Pericardium fibroblast (primary cell): Measurements from ENCODE around the gene ADPRM. TPM values are rescaled to one million over a fixed set of nuclear protein-coding genes. Genes with fewer than 3 reads are reported as not detected.

ENCODE experiments used
- total RNA-seq: library from RNA; depleted of rRNA; stranded (reverse); fragments of >200 nt; gene quantifications from 2 replicates; pipeline ENCODE4 v1.2.3, GENCODE V29; 2015

The ADPRM gene, protein sequence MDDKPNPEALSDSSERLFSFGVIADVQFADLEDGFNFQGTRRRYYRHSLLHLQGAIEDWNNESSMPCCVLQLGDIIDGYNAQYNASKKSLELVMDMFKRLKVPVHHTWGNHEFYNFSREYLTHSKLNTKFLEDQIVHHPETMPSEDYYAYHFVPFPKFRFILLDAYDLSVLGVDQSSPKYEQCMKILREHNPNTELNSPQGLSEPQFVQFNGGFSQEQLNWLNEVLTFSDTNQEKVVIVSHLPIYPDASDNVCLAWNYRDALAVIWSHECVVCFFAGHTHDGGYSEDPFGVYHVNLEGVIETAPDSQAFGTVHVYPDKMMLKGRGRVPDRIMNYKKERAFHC
- 6.9 and 18.3 TPM in 2 replicates for total RNA-seq

DNA sequence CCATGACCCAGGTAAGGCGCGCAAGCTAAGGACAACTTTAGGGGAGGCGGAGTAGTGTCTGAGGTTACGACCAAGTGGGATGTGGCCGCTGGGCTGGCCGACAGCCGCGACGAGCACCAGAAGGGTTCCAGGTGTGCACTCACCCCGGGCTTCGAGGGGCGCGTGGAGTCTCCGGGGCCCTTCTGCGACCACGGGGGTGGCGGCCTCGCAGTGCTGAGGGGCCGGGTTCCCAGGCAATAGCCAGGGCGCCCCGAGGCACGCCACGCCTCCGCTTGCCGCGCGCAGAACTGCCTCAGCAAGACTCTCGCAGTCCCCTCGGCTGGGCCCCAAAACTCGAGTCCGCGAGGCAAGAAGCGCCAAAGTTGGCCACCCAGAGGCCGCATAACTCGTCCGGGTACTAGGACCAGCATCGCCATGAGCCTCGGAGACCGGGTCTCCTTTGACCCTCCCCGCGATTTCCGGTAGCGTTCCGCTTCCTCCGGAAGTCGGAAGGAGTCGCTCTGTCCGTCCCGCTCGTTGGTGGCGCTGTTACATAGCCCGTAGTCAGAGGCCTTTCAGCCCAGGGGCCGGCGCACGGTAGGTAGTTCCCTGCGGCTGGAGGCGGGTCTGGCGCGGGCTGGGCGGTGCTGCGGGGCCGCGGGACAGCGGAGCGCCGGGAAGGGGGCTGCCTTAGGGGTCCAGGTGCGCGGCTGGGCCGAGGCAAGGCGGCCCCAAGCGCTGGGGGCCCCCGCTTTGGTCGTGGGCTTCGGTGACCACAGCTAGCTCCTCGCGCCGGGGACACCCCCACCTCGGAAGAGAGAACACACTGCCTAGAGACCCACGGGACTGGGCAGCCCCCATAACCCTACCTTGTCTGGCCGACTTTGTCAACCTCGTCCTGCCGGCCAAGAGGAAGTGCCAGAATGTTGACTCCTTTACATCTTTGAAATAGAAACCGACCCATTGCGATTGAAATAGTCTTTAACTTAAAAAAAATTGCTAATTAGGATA lies at the start of gene ADPRM, which contains the start of gene SCO1:
Gene ADPRM (plus strand): TSS at position 503 of the 990 bp plus-strand sequence. CDS start 7,333 bp downstream, outside the sequence.
Gene SCO1 (minus strand): TSS at position 442 of the 990 bp plus-strand sequence. CDS start 26 bp downstream, at position 416.

DNA sequence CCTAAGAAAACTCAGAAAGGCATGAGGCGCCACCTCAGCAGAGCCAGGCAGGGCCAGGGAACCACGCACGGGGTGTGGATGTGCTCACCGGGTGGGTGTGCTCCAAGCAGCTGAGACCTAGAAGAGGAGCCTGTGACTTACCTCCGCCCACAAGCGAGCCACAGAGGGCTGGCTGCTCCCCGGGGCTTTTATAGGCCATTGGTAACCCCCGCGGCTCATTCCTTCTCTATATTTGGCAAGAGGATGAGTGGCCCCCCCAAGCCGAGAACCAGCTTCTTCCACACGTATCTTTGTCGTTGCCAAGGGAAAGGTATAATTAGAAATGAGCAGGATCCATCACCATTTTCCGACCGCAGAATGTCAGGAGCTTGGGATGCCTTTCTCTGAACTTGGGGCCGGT lies 40.2 kb upstream of the ADPRM start, which contains the start of gene MYH3:
Gene MYH3 (minus strand): TSS at position 162 of the 400 bp plus-strand sequence. CDS start 2,245 bp downstream, outside the sequence.

DNA sequence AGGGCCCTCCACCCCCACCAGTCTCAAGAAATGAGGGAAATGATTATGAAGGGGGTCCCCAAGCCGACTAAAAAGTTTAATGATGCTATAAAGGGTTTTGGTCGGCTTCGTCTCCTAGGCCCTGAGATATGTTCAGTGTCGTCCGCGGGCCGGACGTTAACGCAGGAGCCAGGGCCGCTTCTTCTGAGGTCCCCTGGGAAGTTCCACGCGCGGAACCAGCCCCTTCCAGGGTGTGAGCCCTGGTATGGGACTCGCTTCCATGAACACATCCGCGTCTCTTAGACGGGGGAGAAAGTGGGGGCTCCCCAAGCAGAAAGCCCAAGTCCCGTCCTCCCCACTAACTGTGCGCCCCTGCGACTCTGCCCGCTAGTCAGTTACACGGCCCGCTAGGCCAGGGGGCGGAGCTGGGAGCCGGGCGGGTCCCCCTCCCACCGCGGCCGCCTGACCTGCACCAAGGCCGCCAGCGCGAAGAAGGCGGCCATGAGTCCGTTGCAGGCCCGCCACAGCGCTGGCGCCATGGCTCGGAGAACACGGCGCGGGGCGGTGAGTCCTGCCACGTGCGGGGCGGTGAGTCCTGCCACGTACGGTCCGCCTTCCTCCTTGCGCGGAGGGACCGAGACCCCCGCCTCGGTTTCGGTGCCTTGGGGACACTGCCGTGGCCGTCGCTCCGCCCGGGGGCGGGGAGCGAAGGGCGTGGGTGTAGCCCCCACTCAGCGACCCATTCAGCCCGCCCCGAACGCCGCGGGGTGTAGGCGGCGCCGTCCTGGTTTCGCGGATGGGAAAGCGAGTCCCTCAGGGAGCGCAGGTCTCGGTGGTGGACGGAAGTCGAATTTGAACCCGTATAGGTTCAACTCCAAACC lies 32.2 kb downstream of the ADPRM start, which contains the start of gene TMEM220:
Gene TMEM220 (minus strand): TSS at position 690 of the 860 bp plus-strand sequence. CDS start 172 bp downstream, at position 518.

Other genes starting within 250 kb of the ADPRM start
- gene MYH4, start 228.0 kb upstream of the ADPRM start, total RNA-seq = not detected in 2 replicates
- gene MYH1, start 179.1 kb upstream of the ADPRM start, total RNA-seq = 0.09 TPM in 1 of 2 replicates, not detected in the other
- 3.5 TPM in 1 of 2 replicates, not detected in the other for gene MYH2, start 147.9 kb upstream of the ADPRM start, total RNA-seq
- gene MYH3, start 40.3 kb upstream of the ADPRM start, total RNA-seq = 1.3 and 31.8 TPM in 2 replicates
- gene SCO1, start 61 bp upstream of the ADPRM start, total RNA-seq = 22.9 and 25.4 TPM in 2 replicates
- 1.5 and 5.1 TPM in 2 replicates for gene TMEM220, start 32.4 kb downstream of the ADPRM start, total RNA-seq
- gene TMEM238L, start 106.5 kb downstream of the ADPRM start, total RNA-seq = not detected in 2 replicates
- gene PIRT, start 140.5 kb downstream of the ADPRM start, total RNA-seq = not detected in 2 replicates